Prostate gland (tissue), 2 donors: ENCODE results near the gene GABRA5. TPM values are rescaled to one million over a fixed set of nuclear protein-coding genes. Genes with fewer than 3 reads are reported as not detected.

Experiments used
- DNase-seq: peaks from one replicate; pipeline ENCODE4 v3.0.0-alpha.2; 2019; ENCODE audit warnings: low spot score
- H3K27ac ChIP-seq, 2 donors: fragments of 200-600 bp; sonication (generic); 2 replicates each; pipeline ENCODE4 v1.5.1; 2017 to 2019
- H3K27me3 ChIP-seq: fragments of 200-600 bp; sonication (generic); replicated peaks from 2 replicates; pipeline ENCODE4 v1.5.1; 2019; ENCODE audit not compliant: insufficient read depth
- H3K36me3 ChIP-seq, 2 donors: fragments of 200-600 bp; sonication (generic); 1 replicate in 1 of 2; 2 replicates in 1 of 2; pipeline versions ENCODE4 v1.5.1 to v1.8.1; 2017 to 2019
- H3K4me1 ChIP-seq: fragments of 200-600 bp; sonication (generic); replicated peaks from 2 replicates; pipeline ENCODE4 v1.5.1; 2019
- H3K4me3 ChIP-seq, 2 donors: fragments of 200-600 bp; sonication (generic); 2 replicates each; pipeline ENCODE4 v1.5.1; 2017 to 2019
- H3K9me3 ChIP-seq: fragments of 200-600 bp; sonication (generic); 2 replicates; pipeline ENCODE4 v1.5.1; 2017
- CTCF ChIP-seq, 4 experiments: fragments of 200-600 bp in 2 of 4; fragments of 450-650 bp in 2 of 4; sonication (generic) in 2 of 4; IDR thresholded peaks; 1 replicate in 3 of 4; 2 replicates in 1 of 4; pipeline ENCODE4 v1.5.1; 2016 to 2019; ENCODE audit warnings: antibody characterized with exemption in 4 of 4, mild to moderate bottlenecking in 2 of 4, moderate library complexity in 2 of 4
- POLR2A ChIP-seq: fragments of 450-650 bp; IDR thresholded peaks from one replicate; pipeline ENCODE4 v1.6.1; 2016; ENCODE audit warnings: antibody characterized with exemption, mild to moderate bottlenecking
- POLR2AphosphoS5 ChIP-seq: sonication (generic); formaldehyde crosslinking; IDR thresholded peaks from one replicate; pipeline ENCODE4 v1.6.1; 2017; ENCODE audit warnings: antibody characterized with exemption
- WGBS: methylation state at CpG from one replicate; pipeline ENCODE4 v1.1.5; 2018; 5-methylcytosine and 5-hydroxymethylcytosine counted together
- intact Hi-C: fragments of 100-400 bp; cut with DNase I; formaldehyde crosslinking; loops from one replicate; pipeline ENCODE4 v1.14.2; 2022
- total RNA-seq, 2 donors: library from RNA; depleted of rRNA; stranded (reverse); fragments of >200 nt; gene quantifications; one replicate each; pipeline ENCODE4 v1.1.0, GENCODE V29; 2016

Gene GABRA5
- total RNA-seq, 2 donors from 2014 or later, result 0.14 TPM; not detected in 1

- Histone ChIP-seq H3K27me3 (no peaks in the 10 kb centered on the region), H3K27ac (no peak overlapping the region), H3K9me3 (no peaks in the 10 kb centered on the region), H3K36me3 (no peaks in the 10 kb centered on the region), H3K4me3 (no peak overlapping the region), H3K4me1 (no peaks in the 10 kb centered on the region)
- TF ChIP-seq POLR2A (no peak), CTCF (IDR thresholded peaks at IDR 0.05) (no peak), POLR2AphosphoS5 (no peak)
- 95% methylated on average over 3 of the region's 3 CpGs for WGBS
- DNase-seq, result no peak
- intact Hi-C loops, result loop anchor here (10.0 kb wide), 1 partner anchor 465 kb away; no protein-coding TSS in a partner anchor
Measured at GRCh38 chr15:26899658-26900057, 32.8 kb downstream of the GABRA5 start.

- no peak for TF ChIP-seq CTCF (IDR thresholded peaks at IDR 0.05)
- peak; percentile 82 for TF ChIP-seq POLR2AphosphoS5
- no peaks in the 10 kb centered on the region for H3K4me1 ChIP-seq
- H3K27ac ChIP-seq, result peak overlapping the region in 1 of 2 donors; percentile 59
- no peaks in the 10 kb centered on the region for H3K36me3 ChIP-seq
- intact Hi-C loops, result no loop called here
- no peaks in the 10 kb centered on the region for H3K27me3 ChIP-seq
- peak; percentile 41 for DNase-seq
- no peaks in the 10 kb centered on the region for H3K9me3 ChIP-seq
- WGBS, result 23% methylated on average over 4 of the region's 4 CpGs
- no peak overlapping the region for H3K4me3 ChIP-seq
Measured at GRCh38 chr15:26901041-26901440, 34.2 kb downstream of the GABRA5 start.

GRCh38 chr15:26910715-26911114 is 43.9 kb downstream of the GABRA5 start:
- TF ChIP-seq POLR2A, result no peak
- TF ChIP-seq POLR2AphosphoS5, result no peak
- no peak for TF ChIP-seq CTCF (IDR thresholded peaks at IDR 0.05)

GRCh38 chr15:26921433-26921832 is 54.6 kb downstream of the GABRA5 start:
- H3K4me3 ChIP-seq, result no peak overlapping the region
- no peaks in the 10 kb centered on the region for H3K9me3 ChIP-seq
- no peak overlapping the region for H3K27ac ChIP-seq
- no peak for DNase-seq
- no peak for TF ChIP-seq CTCF (IDR thresholded peaks at IDR 0.05)
- no peak for TF ChIP-seq POLR2AphosphoS5
- TF ChIP-seq POLR2A, result no peak
- H3K4me1 ChIP-seq, result no peaks in the 10 kb centered on the region
- no peaks in the 10 kb centered on the region for H3K27me3 ChIP-seq
- no peaks in the 10 kb centered on the region for H3K36me3 ChIP-seq
- WGBS, result 68% methylated on average over 1 of the region's 1 CpG
- intact Hi-C loops, result no loop called here

More at GRCh38 chr15:26910715-26911114, 43.9 kb downstream of the GABRA5 start:
- Histone ChIP-seq H3K27ac (no peak overlapping the region), H3K9me3 (no peaks in the 10 kb centered on the region), H3K36me3 (no peaks in the 10 kb centered on the region), H3K27me3 (no peaks in the 10 kb centered on the region), H3K4me1 (peaks cover 4% of the 10 kb centered on the region), H3K4me3 (no peak overlapping the region)
- DNase-seq, result no peak
- WGBS, result 48% methylated on average over 4 of the region's 4 CpGs
- intact Hi-C loops, result no loop called here

GRCh38 chr15:26926081-26926480 is 59.2 kb downstream of the GABRA5 start:
- 82% methylated on average over 2 of the region's 2 CpGs for WGBS
- Histone ChIP-seq H3K36me3 (no peaks in the 10 kb centered on the region), H3K4me3 (no peak overlapping the region), H3K27me3 (no peaks in the 10 kb centered on the region), H3K9me3 (no peaks in the 10 kb centered on the region), H3K4me1 (no peaks in the 10 kb centered on the region), H3K27ac (no peak overlapping the region)
- TF ChIP-seq POLR2AphosphoS5 (no peak), CTCF (IDR thresholded peaks at IDR 0.05) (no peak), POLR2A (no peak)
- DNase-seq, result no peak
- intact Hi-C loops, result no loop called here
